Retinal pigment epithelial cell (primary cell): ENCODE measurements around the gene GNG8.

Source experiments
- DNase-seq: peaks from one replicate; pipeline ENCODE4 v3.0.0-alpha.2; 2010; ENCODE audit warnings: low read depth
- H3K4me3 ChIP-seq: 2 replicates; pipeline ENCODE4 v1.5.1; 2011; ENCODE audit warnings: mild to moderate bottlenecking, low read length, control low read depth, moderate library complexity
- TF ChIP-seq, protein P1 (sequence below): conservative IDR thresholded peaks from 2 replicates; pipeline ENCODE4 v1.5.1; 2011; ENCODE audit warnings: low read depth, low read length, control low read depth, inconsistent platforms

GNG8 gene

DNA sequence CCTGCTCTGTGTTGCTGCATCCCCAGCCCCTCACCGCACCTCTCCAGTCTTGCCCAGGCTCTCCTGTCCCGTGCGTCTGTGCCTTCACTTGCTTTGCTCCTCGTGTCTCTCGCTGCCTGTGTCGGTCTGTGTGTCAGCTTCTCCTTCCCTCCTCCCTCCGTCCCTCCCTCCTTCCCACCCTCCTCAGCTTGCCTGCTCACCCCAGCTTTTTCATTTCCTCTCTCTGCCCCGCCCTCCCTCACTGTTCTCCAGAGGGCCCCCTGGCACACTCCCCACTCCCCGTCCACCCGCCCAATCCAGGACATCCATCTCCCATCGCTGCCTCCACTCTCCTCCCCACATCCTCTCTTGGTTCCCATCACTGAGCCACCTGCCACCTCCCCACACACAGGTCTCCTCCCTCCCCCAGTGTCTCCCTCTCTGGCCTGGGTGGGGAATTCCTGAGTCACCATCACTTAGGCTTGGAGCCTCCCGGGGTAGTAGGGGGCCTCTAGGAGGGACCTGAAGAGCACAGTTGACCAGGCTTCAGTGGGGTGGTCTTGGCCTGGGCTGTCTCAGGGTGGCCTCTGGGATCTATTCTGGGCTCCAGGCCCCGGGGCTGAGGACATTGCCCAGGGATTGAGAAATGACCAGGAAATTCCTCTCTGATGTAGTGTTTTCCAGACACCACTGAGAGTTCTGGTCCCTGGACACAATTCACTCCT, 10.9 kb downstream of the GNG8 start, which contains the start of gene PTGIR:
Gene PTGIR (minus strand): TSS at position 132 of the 704 bp plus-strand sequence. CDS start 864 bp downstream, outside the sequence.
- H3K4me3 ChIP-seq = no peak within 1 kb of the TSS
- no peak for DNase-seq
- TF ChIP-seq, protein P1, sequence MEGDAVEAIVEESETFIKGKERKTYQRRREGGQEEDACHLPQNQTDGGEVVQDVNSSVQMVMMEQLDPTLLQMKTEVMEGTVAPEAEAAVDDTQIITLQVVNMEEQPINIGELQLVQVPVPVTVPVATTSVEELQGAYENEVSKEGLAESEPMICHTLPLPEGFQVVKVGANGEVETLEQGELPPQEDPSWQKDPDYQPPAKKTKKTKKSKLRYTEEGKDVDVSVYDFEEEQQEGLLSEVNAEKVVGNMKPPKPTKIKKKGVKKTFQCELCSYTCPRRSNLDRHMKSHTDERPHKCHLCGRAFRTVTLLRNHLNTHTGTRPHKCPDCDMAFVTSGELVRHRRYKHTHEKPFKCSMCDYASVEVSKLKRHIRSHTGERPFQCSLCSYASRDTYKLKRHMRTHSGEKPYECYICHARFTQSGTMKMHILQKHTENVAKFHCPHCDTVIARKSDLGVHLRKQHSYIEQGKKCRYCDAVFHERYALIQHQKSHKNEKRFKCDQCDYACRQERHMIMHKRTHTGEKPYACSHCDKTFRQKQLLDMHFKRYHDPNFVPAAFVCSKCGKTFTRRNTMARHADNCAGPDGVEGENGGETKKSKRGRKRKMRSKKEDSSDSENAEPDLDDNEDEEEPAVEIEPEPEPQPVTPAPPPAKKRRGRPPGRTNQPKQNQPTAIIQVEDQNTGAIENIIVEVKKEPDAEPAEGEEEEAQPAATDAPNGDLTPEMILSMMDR = peak; percentile 8

DNA sequence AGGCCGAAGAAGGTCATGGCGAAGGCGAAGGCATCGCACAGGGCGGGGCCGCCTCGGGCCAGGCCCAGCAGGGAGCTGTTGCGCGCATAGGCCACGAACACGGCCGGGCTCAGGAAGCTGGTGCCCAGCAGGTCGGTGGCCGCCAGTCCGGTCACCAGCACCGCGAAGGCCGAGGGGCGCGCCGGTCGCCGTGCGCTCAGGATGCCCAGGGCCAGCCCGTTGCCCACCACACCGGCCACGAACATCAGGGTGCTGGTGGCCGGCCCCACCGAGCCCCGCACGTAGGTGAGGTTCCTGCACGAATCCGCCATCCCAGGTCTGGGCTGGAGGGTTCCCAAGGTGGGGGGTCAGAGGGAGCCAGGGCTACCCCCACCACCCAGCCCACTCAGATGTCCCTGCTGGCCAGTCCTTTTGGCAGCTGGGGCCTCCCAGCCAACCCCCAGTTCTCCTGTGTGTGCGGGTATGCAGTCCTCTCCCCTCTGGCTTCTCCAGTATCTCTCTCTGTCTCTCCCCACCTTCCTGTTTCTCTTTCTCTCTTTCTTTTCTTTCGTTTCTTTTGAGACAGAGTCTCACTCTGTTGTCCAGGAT, 12.0 kb downstream of the GNG8 start:
- no peak overlapping the region for H3K4me3 ChIP-seq
- TF ChIP-seq, protein P1 = no peak
- no peak for DNase-seq

GRCh38 chr19:46622118-46622446, 13.9 kb downstream of the GNG8 start:
- TF ChIP-seq, protein P1 = no peak
- no peak for DNase-seq
- no peak overlapping the region for H3K4me3 ChIP-seq

GRCh38 chr19:46621191-46622117, 14.5 kb downstream of the GNG8 start:
- H3K4me3 ChIP-seq = no peak overlapping the region
- TF ChIP-seq, protein P1 = peak; percentile 20
- no peak for DNase-seq

GRCh38 chr19:46620716-46621115, 15.3 kb downstream of the GNG8 start:
- TF ChIP-seq, protein P1 = no peak
- H3K4me3 ChIP-seq = no peak overlapping the region

DNA sequence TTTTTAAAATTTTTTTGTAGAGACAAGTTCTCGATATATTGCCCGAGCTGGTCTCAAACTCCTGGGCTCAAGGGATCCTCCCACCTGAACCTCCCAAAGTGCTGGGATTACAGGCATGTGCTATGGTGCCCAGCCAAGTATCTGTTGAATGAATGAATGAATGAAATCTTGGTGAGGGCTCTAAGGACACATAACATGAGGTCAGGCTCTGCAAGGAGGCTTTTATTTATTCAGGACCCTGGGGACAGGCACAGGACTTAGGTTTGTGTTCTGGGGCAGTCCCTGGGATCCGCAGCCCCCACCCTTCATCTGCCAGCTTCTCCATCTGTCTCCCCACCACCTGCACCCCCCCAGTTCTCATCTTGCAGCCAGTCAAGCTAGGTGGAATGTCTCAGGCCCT, 15.7 kb downstream of the GNG8 start:
- no peak for DNase-seq
- H3K4me3 ChIP-seq = no peak overlapping the region
- TF ChIP-seq, protein P1 = no peak

More at GRCh38 chr19:46620716-46621115, 15.3 kb downstream of the GNG8 start:
- no peak for DNase-seq
